ENCODE results near the gene ADGRL3. TPM values are rescaled to one million over a fixed set of nuclear protein-coding genes. Genes with fewer than 3 reads are reported as not detected.

Gene ADGRL3
- total RNA-seq, 2 experiments from 2014 or later: not detected

GRCh38 chr4:61911313-61911756, 711.2 kb downstream of the ADGRL3 start:
- Mint-ChIP-seq H3K36me3 (ENCODE audit: low read depth) (no peaks in the 10 kb centered on the region), H3K9me3 (peaks cover 1% of the 10 kb centered on the region), H3K27me3 (no peaks in the 10 kb centered on the region), H3K4me1 (ENCODE audit: low read depth) (no peaks in the 10 kb centered on the region), H3K4me3 (no peak overlapping the region), H3K27ac (no peak overlapping the region)
- DNase-seq (no peak), ATAC-seq (no peak)
- ChIA-PET CTCF (no interaction called here), POLR2A (no interaction called here)
- intact Hi-C loops (cut with micrococcal nuclease): no loop called here
- no peak for TF ChIP-seq CTCF (IDR thresholded peaks at IDR 0.05)

GRCh38 chr4:61913619-61914018, 713.5 kb downstream of the ADGRL3 start:
- intact Hi-C loops (cut with micrococcal nuclease): no loop called here

GRCh38 chr4:61915501-61915900, 715.4 kb downstream of the ADGRL3 start:
- no peak for TF ChIP-seq CTCF (IDR thresholded peaks at IDR 0.05)
- intact Hi-C loops (cut with micrococcal nuclease): no loop called here

More at GRCh38 chr4:61913619-61914018, 713.5 kb downstream of the ADGRL3 start:
- ChIA-PET CTCF (no interaction called here), POLR2A (no interaction called here)
- no peak for TF ChIP-seq CTCF (IDR thresholded peaks at IDR 0.05)
- Mint-ChIP-seq H3K36me3 (ENCODE audit: low read depth) (no peaks in the 10 kb centered on the region), H3K27ac (no peak overlapping the region), H3K4me3 (no peak overlapping the region), H3K27me3 (no peaks in the 10 kb centered on the region), H3K9me3 (peaks cover 6% of the 10 kb centered on the region), H3K4me1 (ENCODE audit: low read depth) (no peaks in the 10 kb centered on the region)
- ATAC-seq: no peak
- no peak for DNase-seq

GRCh38 chr4:61918507-61918906, 718.4 kb downstream of the ADGRL3 start:
- Mint-ChIP-seq H3K36me3 (ENCODE audit: low read depth) (no peaks in the 10 kb centered on the region), H3K4me3 (no peak overlapping the region), H3K27ac (no peak overlapping the region), H3K9me3 (peaks cover 7% of the 10 kb centered on the region), H3K27me3 (no peaks in the 10 kb centered on the region), H3K4me1 (ENCODE audit: low read depth) (no peaks in the 10 kb centered on the region)
- ATAC-seq (no peak), DNase-seq (no peak)
- CTCF ChIA-PET: no interaction called here
- intact Hi-C loops (cut with micrococcal nuclease): no loop called here
- no peak for TF ChIP-seq CTCF (IDR thresholded peaks at IDR 0.05)
- POLR2A ChIA-PET: no interaction called here

More at GRCh38 chr4:61915501-61915900, 715.4 kb downstream of the ADGRL3 start:
- no peak for ATAC-seq
- ChIA-PET CTCF (no interaction called here), POLR2A (no interaction called here)
- H3K4me1 Mint-ChIP-seq (ENCODE audit: low read depth): no peaks in the 10 kb centered on the region
- H3K9me3 Mint-ChIP-seq: peaks cover 6% of the 10 kb centered on the region
- H3K36me3 Mint-ChIP-seq (ENCODE audit: low read depth): no peaks in the 10 kb centered on the region
- H3K27me3 Mint-ChIP-seq: no peaks in the 10 kb centered on the region
- no peak overlapping the region for H3K27ac Mint-ChIP-seq
- DNase-seq: no peak
- H3K4me3 Mint-ChIP-seq: no peak overlapping the region

- H3K27me3 Mint-ChIP-seq: no peaks in the 10 kb centered on the region
- no peak overlapping the region for H3K4me3 Mint-ChIP-seq
- ATAC-seq: no peak
- TF ChIP-seq CTCF (IDR thresholded peaks at IDR 0.05): no peak
- H3K4me1 Mint-ChIP-seq (ENCODE audit: low read depth): no peaks in the 10 kb centered on the region
- no peak overlapping the region for H3K27ac Mint-ChIP-seq
- intact Hi-C loops (cut with micrococcal nuclease): no loop called here
- ChIA-PET CTCF (no interaction called here), POLR2A (no interaction called here)
- H3K36me3 Mint-ChIP-seq (ENCODE audit: low read depth): no peaks in the 10 kb centered on the region
- DNase-seq: no peak
- peaks cover 7% of the 10 kb centered on the region for H3K9me3 Mint-ChIP-seq
These were observed 718.9 kb downstream of the ADGRL3 start for GRCh38 chr4:61918987-61919386.
